ENCODE results near the gene MUSTN1.

The MUSTN1 gene

GRCh38 chr3:52827441-52827840 lies 7.4 kb downstream of the MUSTN1 start:
- peak; percentile 48 for DNase-seq
- no peak overlapping the region for H3K27ac ChIP-seq

DNA sequence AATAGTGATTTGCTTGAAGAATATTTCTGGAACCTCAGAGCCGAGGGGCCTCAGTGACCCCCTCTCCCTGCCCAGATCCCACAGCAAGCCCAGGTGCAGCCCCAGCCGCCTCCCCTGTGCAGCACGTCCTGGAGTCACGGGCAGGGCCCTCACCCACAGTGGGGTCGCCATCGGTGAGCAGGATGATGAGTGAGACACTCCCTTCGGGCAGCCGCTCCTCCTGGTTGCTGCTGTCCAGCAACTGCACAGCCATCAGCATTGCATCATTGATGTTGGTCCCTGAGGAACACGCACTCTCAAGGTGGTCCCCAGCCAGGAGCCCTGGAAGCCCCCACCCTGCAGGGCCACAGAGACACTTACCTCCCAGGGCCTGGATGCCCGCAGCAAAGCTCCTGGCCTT lies 10.8 kb downstream of the MUSTN1 start:
- Histone ChIP-seq H3K27me3 (replicated peaks) (no peaks in the 10 kb centered on the region), H3K36me3 (replicated peaks) (no peaks in the 10 kb centered on the region), H3K27ac (no peak overlapping the region), H3K4me3 (ENCODE audit: low read depth, low read length) (no peak overlapping the region)
- DNase-seq = no peak
- TF ChIP-seq CTCF (IDR thresholded peaks at IDR 0.05; ENCODE audit: low read depth, low read length, missing control alignments) = no peak
- in situ Hi-C loops (cut with HindIII; ENCODE audit: low pct_ligation_motif_present, low sequenced_read_pairs) = no loop called here

More at GRCh38 chr3:52827441-52827840, 7.4 kb downstream of the MUSTN1 start:
- no peaks in the 10 kb centered on the region for H3K36me3 ChIP-seq (replicated peaks)
- in situ Hi-C loops (cut with HindIII; ENCODE audit: low pct_ligation_motif_present, low sequenced_read_pairs) = no loop called here
- H3K27me3 ChIP-seq (replicated peaks) = no peaks in the 10 kb centered on the region
- H3K4me3 ChIP-seq (ENCODE audit: low read depth, low read length) = no peak overlapping the region
- no peak for TF ChIP-seq CTCF (IDR thresholded peaks at IDR 0.05; ENCODE audit: low read depth, low read length, missing control alignments)

- no peak for TF ChIP-seq CTCF (IDR thresholded peaks at IDR 0.05; ENCODE audit: low read depth, low read length, missing control alignments)
- in situ Hi-C loops (cut with HindIII; ENCODE audit: low pct_ligation_motif_present, low sequenced_read_pairs) = no loop called here
- Histone ChIP-seq H3K27me3 (replicated peaks) (no peaks in the 10 kb centered on the region), H3K36me3 (replicated peaks) (no peaks in the 10 kb centered on the region), H3K4me3 (ENCODE audit: low read depth, low read length) (no peak overlapping the region), H3K27ac (no peak overlapping the region)
- DNase-seq = no peak
Measured at GRCh38 chr3:52822363-52822762, 12.5 kb downstream of the MUSTN1 start.

DNA sequence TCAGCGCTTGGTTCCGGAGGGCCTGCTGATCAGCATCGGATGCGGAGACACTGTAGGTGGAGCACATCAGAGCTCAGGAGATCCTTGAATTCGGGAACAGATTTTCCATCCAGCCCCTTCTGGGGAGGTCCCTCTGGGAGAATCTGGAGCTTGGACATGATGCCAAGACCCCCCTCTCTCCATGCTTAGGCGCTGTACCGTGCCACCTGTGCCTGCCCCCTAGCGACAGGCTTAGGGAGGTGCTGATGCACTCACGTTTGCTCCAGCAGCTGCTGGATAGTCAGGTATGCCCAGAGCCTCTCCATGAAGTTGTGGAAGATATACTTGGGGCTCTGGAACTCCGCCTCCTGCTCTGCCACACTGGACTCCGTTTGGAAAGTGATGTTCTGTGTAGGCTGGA lies 14.1 kb downstream of the MUSTN1 start:
- Histone ChIP-seq H3K27me3 (replicated peaks) (no peaks in the 10 kb centered on the region), H3K36me3 (replicated peaks) (no peaks in the 10 kb centered on the region), H3K27ac (no peak overlapping the region), H3K4me3 (ENCODE audit: low read depth, low read length) (no peak overlapping the region)
- TF ChIP-seq CTCF (IDR thresholded peaks at IDR 0.05; ENCODE audit: low read depth, low read length, missing control alignments) = peak; percentile 86
- in situ Hi-C loops (cut with HindIII; ENCODE audit: low pct_ligation_motif_present, low sequenced_read_pairs) = no loop called here
- DNase-seq = no peak

DNA sequence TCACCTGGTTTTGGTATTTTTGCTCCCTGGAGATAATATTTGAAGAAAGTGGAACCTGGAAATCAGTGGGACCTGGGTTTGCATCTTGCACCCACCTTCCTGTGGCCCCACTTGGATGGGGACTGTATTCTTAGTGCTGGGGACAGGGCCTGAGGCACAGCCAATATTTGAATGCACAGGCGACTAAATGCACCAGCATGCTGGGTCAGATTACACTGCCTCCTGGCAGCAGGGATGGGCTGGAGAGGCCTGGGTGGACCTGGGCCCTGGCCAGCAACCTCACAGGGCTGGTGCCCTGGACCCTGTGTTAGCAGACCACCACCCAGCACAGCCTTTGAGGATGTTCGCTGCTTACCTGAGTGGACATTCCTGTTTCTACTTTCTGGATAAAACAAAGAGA lies 14.9 kb downstream of the MUSTN1 start:
- Histone ChIP-seq H3K27me3 (replicated peaks) (no peaks in the 10 kb centered on the region), H3K36me3 (replicated peaks) (no peaks in the 10 kb centered on the region), H3K27ac (no peak overlapping the region), H3K4me3 (ENCODE audit: low read depth, low read length) (no peak overlapping the region)
- peak; percentile 0 for TF ChIP-seq CTCF (IDR thresholded peaks at IDR 0.05; ENCODE audit: low read depth, low read length, missing control alignments)
- no peak for DNase-seq
- in situ Hi-C loops (cut with HindIII; ENCODE audit: low pct_ligation_motif_present, low sequenced_read_pairs) = no loop called here

- Histone ChIP-seq H3K27me3 (replicated peaks) (no peaks in the 10 kb centered on the region), H3K27ac (no peak overlapping the region), H3K4me3 (ENCODE audit: low read depth, low read length) (no peak overlapping the region), H3K36me3 (replicated peaks) (no peaks in the 10 kb centered on the region)
- no peak for TF ChIP-seq CTCF (IDR thresholded peaks at IDR 0.05; ENCODE audit: low read depth, low read length, missing control alignments)
- in situ Hi-C loops (cut with HindIII; ENCODE audit: low pct_ligation_motif_present, low sequenced_read_pairs) = no loop called here
- no peak for DNase-seq
Measured at GRCh38 chr3:52817860-52818259, 17.0 kb downstream of the MUSTN1 start.

Measured in brain microvascular endothelial cell (primary cell).